PC-3 (cell line): ENCODE data around the gene ERVMER34-1. TPM values are rescaled to one million over a fixed set of nuclear protein-coding genes. Genes with fewer than 3 reads are reported as not detected.

Experiments used
- ATAC-seq: fragments of 200-7000 bp; cut with Tn5 transposase; 2 replicates; pipeline ENCODE4 v1.9.1; 2020; ENCODE audit warnings: mild to moderate bottlenecking, moderate library complexity
- BruUV-seq: library from RNA; stranded (reverse); fragments of 400-500 nt; replicated peaks from 2 replicates; lab custom pipeline; 2021; lab: Mats Ljungman, UMichigan
- CTCF ChIA-PET: fragments of 300-600 bp; sonication (Branson Sonifier 250); formaldehyde crosslinking; loops from one replicate; lab custom pipeline; 2022; ENCODE audit warnings: antibody characterized with exemption; lab: Charles Lee
- POLR2A ChIA-PET: fragments of 300-600 bp; sonication (Branson Sonifier 250); formaldehyde crosslinking; loops from one replicate; lab custom pipeline; 2022; ENCODE audit warnings: antibody characterized with exemption; ENCODE audit not compliant: unreplicated experiment; lab: Charles Lee
- DNase-seq: peaks from one replicate; pipeline ENCODE4 v3.0.0-alpha.2; 2015
- H2AFZ ChIP-seq: fragments of 300-600 bp; sonication (generic); 2 replicates; pipeline ENCODE4 v1.6.0; 2016; ENCODE audit warnings: antibody characterized with exemption, low read length
- H3F3A ChIP-seq: fragments of 300-600 bp; sonication (generic); one replicate; pipeline ENCODE4 v1.6.0; 2017; ENCODE audit warnings: antibody characterized with exemption, low read length, control low read depth, mild to moderate bottlenecking; ENCODE audit not compliant: unreplicated experiment
- H3K27ac ChIP-seq: fragments of 300-600 bp; sonication (generic); 2 replicates; pipeline ENCODE4 v1.5.1; 2016; ENCODE audit warnings: mild to moderate bottlenecking, low read length
- H3K27me3 ChIP-seq: fragments of 300-600 bp; sonication (generic); 2 replicates; pipeline ENCODE4 v1.6.1; 2016; ENCODE audit warnings: low read length, mixed read lengths
- H3K36me3 ChIP-seq: fragments of 300-600 bp; sonication (generic); 2 replicates; pipeline ENCODE4 v1.6.1; 2016; ENCODE audit warnings: low read depth, mixed run types, low read length, mixed read lengths
- H3K4me1 ChIP-seq: fragments of 300-600 bp; sonication (generic); 2 replicates; pipeline ENCODE4 v1.5.1; 2016; ENCODE audit warnings: low read length; ENCODE audit not compliant: insufficient read depth
- H3K4me2 ChIP-seq: fragments of 300-600 bp; sonication (generic); 2 replicates; pipeline ENCODE4 v1.6.0; 2016; ENCODE audit warnings: low read length
- H3K4me3 ChIP-seq: fragments of 300-600 bp; sonication (generic); 2 replicates; pipeline ENCODE4 v1.5.1; 2016; ENCODE audit warnings: mild to moderate bottlenecking, low read length, mixed read lengths
- H3K79me2 ChIP-seq: fragments of 300-600 bp; sonication (generic); 2 replicates; pipeline ENCODE4 v1.6.1; 2017; ENCODE audit warnings: low read length, mixed read lengths
- H3K9ac ChIP-seq: fragments of 300-600 bp; sonication (generic); 2 replicates; pipeline ENCODE4 v1.6.0; 2016; ENCODE audit warnings: mild to moderate bottlenecking, low read length
- H3K9me2 ChIP-seq: fragments of 300-600 bp; sonication (generic); replicated peaks from 2 replicates; pipeline ENCODE4 v1.6.1; 2016; ENCODE audit warnings: mixed run types, low read length, mixed read lengths
- H3K9me3 ChIP-seq: fragments of 300-600 bp; sonication (generic); 2 replicates; pipeline ENCODE4 v1.6.1; 2016; ENCODE audit warnings: low read length, mixed read lengths
- H4K20me1 ChIP-seq: fragments of 300-600 bp; sonication (generic); 2 replicates; pipeline ENCODE4 v1.6.1; 2016; ENCODE audit warnings: low read length, mixed read lengths
- EZH2 ChIP-seq: fragments of 300-600 bp; sonication (generic); IDR thresholded peaks from one replicate; pipeline ENCODE4 v1.6.1; 2017; ENCODE audit warnings: antibody characterized with exemption, mild to moderate bottlenecking, low read length; ENCODE audit not compliant: unreplicated experiment
- EZH2phosphoT487 ChIP-seq: fragments of 300-600 bp; sonication (generic); IDR thresholded peaks from 2 replicates; pipeline ENCODE4 v1.6.1; 2018; ENCODE audit warnings: mild to moderate bottlenecking, antibody characterized with exemption, low read length, borderline replicate concordance
- intact Hi-C: fragments of 100-400 bp; cut with micrococcal nuclease; formaldehyde crosslinking; loops from 2 replicates; pipeline ENCODE4 v1.9.0; 2023
- microRNA-seq: library from miRNA; unstranded; fragments of <30 nt; microRNA quantifications from one replicate; pipeline ENCODE4 v1.1.0, GENCODE V29; 2020; ENCODE audit not compliant: unreplicated experiment
- total RNA-seq: library from RNA; depleted of rRNA; stranded (reverse); fragments of >200 nt; gene quantifications from 2 replicates; pipeline ENCODE4 v1.2.3, GENCODE V29; 2014; rRNA removed
- TF ChIP-seq, protein P1 (sequence below): fragments of 300-600 bp; sonication (generic); conservative IDR thresholded peaks from 2 replicates; pipeline ENCODE4 v1.5.1; 2017; ENCODE audit warnings: antibody characterized with exemption, low read depth, mild to moderate bottlenecking, low read length

The ERVMER34-1 gene
- total RNA-seq, 1 experiment from 2014 or later = 1.7 TPM

GRCh38 chr4:52694936-52695335 lies 56.3 kb downstream of the ERVMER34-1 start:
- H4K20me1 ChIP-seq = no peaks in the 10 kb centered on the region
- no peaks in the 10 kb centered on the region for H3F3A ChIP-seq
- H2AFZ ChIP-seq = no peak overlapping the region
- no TSS peak for BruUV-seq
- H3K9ac ChIP-seq = no peak overlapping the region
- H3K27me3 ChIP-seq = no peaks in the 10 kb centered on the region
- CTCF ChIA-PET = no interaction called here
- no peak for ATAC-seq
- no peak overlapping the region for H3K4me2 ChIP-seq
- peaks cover 13% of the 10 kb centered on the region for H3K9me3 ChIP-seq
- POLR2A ChIA-PET = no interaction called here
- H3K27ac ChIP-seq = no peak overlapping the region
- H3K4me3 ChIP-seq = no peak overlapping the region
- H3K4me1 ChIP-seq = no peaks in the 10 kb centered on the region
- H3K36me3 ChIP-seq = 0 out of 2 replicates have a peak, but pooled peaks cover 4% of the 10 kb centered on the region
- TF ChIP-seq EZH2 (no peak), EZH2phosphoT487 (no peak)
- TF ChIP-seq, protein P1, sequence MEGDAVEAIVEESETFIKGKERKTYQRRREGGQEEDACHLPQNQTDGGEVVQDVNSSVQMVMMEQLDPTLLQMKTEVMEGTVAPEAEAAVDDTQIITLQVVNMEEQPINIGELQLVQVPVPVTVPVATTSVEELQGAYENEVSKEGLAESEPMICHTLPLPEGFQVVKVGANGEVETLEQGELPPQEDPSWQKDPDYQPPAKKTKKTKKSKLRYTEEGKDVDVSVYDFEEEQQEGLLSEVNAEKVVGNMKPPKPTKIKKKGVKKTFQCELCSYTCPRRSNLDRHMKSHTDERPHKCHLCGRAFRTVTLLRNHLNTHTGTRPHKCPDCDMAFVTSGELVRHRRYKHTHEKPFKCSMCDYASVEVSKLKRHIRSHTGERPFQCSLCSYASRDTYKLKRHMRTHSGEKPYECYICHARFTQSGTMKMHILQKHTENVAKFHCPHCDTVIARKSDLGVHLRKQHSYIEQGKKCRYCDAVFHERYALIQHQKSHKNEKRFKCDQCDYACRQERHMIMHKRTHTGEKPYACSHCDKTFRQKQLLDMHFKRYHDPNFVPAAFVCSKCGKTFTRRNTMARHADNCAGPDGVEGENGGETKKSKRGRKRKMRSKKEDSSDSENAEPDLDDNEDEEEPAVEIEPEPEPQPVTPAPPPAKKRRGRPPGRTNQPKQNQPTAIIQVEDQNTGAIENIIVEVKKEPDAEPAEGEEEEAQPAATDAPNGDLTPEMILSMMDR = no peak
- H3K9me2 ChIP-seq = no peaks in the 10 kb centered on the region
- DNase-seq = no peak
- intact Hi-C loops = no loop called here
- no peaks in the 10 kb centered on the region for H3K79me2 ChIP-seq

DNA sequence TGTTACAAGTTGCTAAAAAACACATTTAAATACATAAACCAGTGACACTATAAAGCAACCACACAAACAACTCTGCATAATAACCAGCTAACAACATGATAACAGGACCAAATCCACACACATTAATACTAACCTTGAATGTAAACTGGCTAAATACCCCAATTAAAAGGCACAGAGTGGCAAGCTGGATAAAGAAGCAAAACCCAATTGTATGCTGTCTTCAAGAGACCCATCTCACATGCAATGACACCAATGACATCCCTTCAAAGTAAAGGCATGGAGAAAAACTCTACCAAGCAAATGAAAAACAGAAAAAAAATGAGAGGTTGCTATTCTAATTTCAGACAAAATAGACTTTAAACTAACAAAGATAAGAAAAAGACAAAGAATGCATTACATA lies 57.7 kb downstream of the ERVMER34-1 start:
- Histone ChIP-seq H3K4me2 (no peak overlapping the region), H2AFZ (no peak overlapping the region), H3K9me2 (no peaks in the 10 kb centered on the region), H3K9ac (no peak overlapping the region), H3K9me3 (peaks cover 13% of the 10 kb centered on the region), H3K36me3 (0 out of 2 replicates have a peak, but pooled peaks cover 4% of the 10 kb centered on the region), H3F3A (no peaks in the 10 kb centered on the region), H3K27me3 (no peaks in the 10 kb centered on the region), H4K20me1 (no peaks in the 10 kb centered on the region), H3K27ac (no peak overlapping the region), H3K79me2 (no peaks in the 10 kb centered on the region), H3K4me3 (no peak overlapping the region), H3K4me1 (no peaks in the 10 kb centered on the region)
- intact Hi-C loops = no loop called here
- DNase-seq (no peak), ATAC-seq (no peak)
- no peak for TF ChIP-seq EZH2
- TF ChIP-seq, protein P1 = no peak
- TF ChIP-seq EZH2phosphoT487 = no peak
- BruUV-seq = no TSS peak
- ChIA-PET CTCF (no interaction called here), POLR2A (no interaction called here)

Small RNA genes lying within 50 kb of the gene (microRNA-seq; reads per million reads assigned to microRNA genes)
- 3.8 reads per million, percentile 15 among the genes with 10 or more reads in this experiment for gene MIR4449

Other genes starting within 250 kb of the ERVMER34-1 start
- gene USP46, start 92.1 kb downstream of the ERVMER34-1 start, total RNA-seq = 9.2 and 9.4 TPM in 2 replicates
- gene RASL11B, start 110.9 kb upstream of the ERVMER34-1 start, total RNA-seq = 0.07 and 2.1 TPM in 2 replicates